HG02571 (cell line): ENCODE results near the gene SUMO3.

Source experiments
- ATAC-seq: cut with Tn5 transposase; IDR thresholded peaks from one replicate; pipeline ENCODE4 v1.9.1; 2021; ENCODE audit warnings: mild to moderate bottlenecking, moderate library complexity; ENCODE audit not compliant: unreplicated experiment

SUMO3 gene

GRCh38 chr21:44817914-44818639 lies at the start of gene SUMO3:
TSS of gene SUMO3 (minus strand) at chr21:44818062. CDS start at chr21:44817968, 94 bp downstream.
- ATAC-seq: peak; percentile 64

DNA sequence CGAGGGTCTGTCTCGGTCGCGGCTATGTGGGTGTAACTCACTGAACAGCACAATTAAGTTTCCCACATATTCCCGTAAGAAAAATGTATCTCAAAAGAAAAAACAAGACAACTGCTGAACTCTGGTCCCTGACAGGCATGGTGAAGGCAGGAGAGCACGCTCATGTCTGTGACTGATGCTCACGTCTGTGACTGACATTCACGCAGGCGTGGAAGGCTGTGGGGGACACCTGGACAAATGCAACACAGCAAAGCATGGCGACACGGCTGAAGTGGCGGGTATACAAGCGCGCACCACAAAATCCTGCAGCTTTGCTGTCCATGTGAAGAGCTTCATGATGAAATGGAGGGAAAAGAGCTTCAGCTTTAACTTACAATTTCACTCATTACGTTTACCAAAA lies 49.6 kb upstream of the SUMO3 start:
- ATAC-seq: no peak

- no peak for ATAC-seq
Observed at GRCh38 chr21:44866780-44867179, 48.9 kb upstream of the SUMO3 start.

GRCh38 chr21:44865561-44866280 lies 47.9 kb upstream of the SUMO3 start:
- no peak for ATAC-seq

DNA sequence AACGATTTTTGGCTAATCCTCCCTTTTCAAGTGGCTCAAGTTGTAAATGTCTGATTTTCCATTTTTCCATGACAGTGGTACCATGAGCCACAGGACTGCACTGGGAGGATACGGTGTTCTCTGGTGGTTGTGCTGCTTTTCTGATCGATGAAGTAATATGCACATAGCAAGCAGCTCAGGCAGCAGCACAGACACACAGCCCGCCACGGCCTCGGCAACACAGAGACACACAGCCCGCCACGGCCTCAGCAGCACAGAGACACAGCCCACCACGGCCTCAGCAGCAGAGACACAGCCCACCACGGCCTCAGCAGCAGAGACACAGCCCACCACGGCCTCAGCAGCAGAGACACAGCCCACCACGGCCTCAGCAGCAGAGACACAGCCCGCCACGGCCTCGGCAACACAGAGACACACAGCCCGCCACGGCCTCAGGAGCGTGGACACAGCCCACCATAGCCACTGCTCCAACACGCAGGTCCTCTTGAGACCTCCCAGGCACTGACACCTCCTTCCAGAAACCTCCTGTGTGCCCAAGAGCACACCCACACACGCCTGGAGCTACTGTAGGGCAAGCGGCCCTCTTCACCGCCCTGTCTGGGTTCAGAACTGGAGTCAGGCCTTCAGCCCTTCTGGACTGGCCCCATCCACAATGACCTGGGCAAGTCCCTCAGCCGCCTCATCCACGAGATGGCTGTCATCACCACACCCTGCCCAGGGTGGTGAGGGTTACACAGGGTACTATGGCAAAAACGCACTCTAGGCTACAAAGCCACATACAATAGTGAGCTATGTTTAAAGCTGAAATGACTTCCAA lies 45.2 kb upstream of the SUMO3 start:
- no peak for ATAC-seq

DNA sequence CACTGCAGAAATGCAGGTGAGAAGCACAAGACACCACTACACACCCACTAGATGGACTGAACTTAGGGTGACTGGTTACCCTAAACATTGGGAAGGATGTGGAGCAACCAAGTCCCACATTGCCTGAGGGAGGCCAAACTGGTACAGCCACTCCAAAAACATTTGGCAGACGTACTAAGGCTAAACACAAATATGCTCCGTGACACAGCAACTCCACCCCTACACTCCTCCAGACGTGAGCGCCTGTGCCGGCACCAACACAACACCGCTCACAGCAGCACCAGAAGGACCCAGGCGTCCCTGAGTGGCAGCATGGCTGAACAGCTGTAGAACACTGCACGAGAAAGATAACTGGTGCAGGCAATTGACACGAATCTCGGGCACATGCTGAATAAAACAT lies 40.9 kb upstream of the SUMO3 start:
- no peak for ATAC-seq

- ATAC-seq: no peak
Observed at GRCh38 chr21:44858291-44858690, 40.4 kb upstream of the SUMO3 start.

DNA sequence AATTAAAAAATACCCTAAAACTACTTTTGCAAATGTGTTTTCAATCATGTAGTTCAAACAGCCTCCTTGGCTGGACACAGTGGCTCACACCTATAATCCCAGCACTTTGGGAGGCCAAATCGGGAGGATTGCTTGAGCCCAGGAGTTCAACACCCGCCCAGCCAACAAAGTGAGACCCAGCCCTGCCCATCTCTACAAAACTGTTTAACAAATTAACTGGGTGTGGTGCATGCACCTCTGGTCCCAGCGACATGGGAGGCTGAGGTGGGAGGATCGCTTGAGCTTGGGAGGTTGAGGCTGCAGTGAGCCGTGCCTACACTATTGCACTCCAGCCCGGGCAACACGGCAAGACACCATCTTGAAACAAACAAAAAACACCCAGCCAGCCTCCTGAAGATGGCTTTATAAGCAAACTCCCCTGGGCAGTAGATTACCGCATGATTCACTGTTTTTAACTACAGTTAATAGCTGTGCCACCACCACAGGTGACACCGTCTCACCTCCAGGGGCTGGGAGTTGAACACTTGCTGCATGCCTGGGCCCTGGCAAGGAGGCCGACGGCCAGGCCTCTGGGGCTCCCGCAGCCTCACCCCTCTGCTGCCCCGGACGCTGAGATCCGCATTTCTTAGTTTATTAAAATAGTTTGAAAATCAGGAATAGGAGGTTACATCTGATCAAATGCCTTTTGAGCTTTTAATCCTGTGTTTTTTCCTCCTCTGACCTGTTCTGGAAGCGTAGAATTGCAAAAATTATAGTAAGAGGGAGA lies 39.4 kb upstream of the SUMO3 start:
- no peak for ATAC-seq

GRCh38 chr21:44856131-44856530 lies 38.3 kb upstream of the SUMO3 start:
- ATAC-seq: no peak

DNA sequence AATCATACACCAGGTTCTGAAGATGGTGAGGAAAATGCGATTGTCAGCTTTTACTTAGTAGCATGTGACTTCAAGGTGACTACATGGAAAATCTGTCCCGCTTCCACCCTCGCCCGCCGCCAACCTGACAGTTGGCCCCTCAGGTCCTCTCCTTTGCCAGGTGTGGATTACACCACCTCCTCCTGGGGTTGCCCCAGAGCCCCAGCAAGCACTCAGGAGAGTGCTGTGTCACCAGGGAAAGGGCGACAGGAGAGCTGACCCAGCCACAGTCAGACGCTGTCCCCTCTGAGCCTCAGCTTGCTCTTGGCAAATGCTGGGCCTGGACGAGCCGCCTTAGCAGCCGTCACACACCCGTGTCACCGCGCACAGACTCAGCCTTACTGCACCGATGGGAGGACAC lies 37.7 kb upstream of the SUMO3 start:
- ATAC-seq: no peak

- no peak for ATAC-seq
Observed at GRCh38 chr21:44854664-44855446, 37.0 kb upstream of the SUMO3 start.

- ATAC-seq: no peak
Observed at GRCh38 chr21:44854391-44854663, 36.5 kb upstream of the SUMO3 start.

DNA sequence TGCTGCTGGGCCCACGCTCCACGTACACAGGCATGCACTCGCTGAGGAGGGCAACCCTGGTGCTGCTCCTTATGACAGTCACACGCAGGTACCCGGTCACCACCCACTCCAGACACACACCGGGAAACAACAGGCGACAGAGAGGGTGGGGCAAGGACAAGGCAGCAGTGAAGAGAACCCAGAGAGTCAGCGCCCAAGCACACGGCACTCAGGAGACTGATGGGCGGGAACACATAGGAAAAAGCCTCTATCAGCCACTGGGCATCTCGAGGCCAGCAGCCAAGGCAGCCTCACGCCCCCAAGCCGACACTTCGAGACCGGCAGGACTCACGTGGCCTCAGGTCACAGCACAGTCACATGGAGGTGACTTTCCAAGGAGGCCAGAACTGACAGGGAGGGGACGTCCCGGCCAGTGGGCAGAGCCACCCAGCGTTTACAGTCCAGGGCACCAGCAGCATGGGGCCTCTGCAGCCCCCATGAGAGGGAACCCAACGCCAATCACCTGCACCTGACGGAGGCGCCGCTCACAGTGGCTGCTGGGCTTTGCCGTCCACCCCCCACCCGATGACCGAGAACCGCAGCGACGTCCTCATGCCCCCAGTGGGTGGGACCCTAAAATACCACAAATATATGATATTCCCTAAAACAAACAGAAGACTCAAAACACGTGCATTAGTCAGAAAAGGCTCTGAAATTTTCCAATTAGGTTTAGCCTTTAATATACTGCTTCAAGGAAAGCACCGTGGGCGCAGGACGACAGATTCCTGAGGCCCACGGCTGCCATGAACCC lies 35.9 kb upstream of the SUMO3 start:
- no peak for ATAC-seq

- ATAC-seq: no peak
Observed at GRCh38 chr21:44850905-44851657, 33.2 kb upstream of the SUMO3 start.

DNA sequence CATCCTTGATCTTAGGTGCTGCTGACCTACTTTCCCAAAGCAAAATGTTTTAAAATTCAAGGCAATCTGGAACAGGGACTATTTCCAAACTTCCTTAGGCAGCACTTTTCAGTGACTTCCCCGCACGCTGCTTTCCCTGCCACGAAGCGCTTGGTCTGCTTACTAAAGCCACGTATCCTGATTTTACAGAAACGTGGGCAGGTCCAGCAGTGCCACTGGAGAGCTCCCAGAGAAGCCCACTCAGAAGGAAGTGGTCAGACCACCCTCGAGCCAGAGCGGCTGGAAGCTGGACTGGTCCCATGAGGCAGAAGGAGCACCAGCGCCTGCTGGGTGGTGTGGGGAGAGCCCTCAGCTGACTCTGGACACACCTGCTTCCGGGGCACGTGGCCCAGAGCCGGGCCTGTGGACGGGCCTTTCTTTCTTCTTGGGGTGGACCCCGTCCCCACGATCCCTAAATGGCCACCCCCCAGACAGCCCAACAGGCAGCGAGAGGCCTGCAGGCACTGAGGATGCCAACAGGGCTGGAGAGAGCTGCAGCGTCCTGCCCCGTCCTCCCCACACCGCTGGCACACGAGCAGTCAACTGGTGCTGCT lies 32.4 kb upstream of the SUMO3 start:
- ATAC-seq: no peak

- ATAC-seq: no peak
Observed at GRCh38 chr21:44849616-44850130, 31.8 kb upstream of the SUMO3 start.

DNA sequence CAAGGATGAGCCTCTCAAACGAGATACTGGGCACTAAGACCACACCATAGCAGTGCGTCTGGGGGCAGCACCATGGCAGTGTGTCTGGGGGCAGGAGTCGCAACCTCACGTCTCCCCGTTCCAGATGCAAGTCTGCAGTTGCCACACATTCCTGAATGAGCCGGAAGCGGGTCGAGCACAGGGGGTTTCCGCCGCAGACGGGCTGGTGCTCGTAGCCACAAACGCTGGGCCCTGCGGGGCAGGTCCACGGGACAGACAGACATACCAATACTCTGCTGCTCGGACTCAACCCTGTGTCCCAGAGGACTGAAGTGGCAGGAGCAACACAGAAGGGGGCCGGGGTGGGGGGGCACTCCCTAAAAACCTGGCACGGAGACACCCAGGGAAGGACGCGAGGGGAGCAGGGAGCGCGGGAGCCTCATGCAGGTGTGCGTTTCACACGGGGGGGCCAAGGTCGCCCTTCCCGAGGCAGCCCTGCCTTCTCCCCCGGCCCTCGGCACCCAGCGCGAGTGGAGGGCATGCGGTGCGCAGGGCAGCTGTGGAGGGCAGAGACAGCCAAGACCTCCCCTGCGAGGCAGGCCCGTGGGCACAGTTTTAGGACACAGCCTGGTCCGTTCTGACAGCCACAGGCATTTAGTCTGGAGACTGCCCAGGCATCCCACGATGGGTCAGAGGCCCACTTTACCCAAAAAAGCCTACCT lies 31.1 kb upstream of the SUMO3 start:
- no peak for ATAC-seq
